Hematopoietic multipotent progenitor cell treated with erythropoietin and hydrocortisone succinate and interleukin-3 and kit ligand, for 4 days (in vitro differentiated cells): ENCODE measurements around the gene PPP2R5C.

Experiments used
- DNase-seq: peaks from one replicate; pipeline ENCODE4 v3.0.0-alpha.2; 2015

Gene PPP2R5C

GRCh38 chr14:101872346-101872745, 110.8 kb downstream of the PPP2R5C start:
- no peak for DNase-seq

- no peak for DNase-seq
Measured at GRCh38 chr14:101873076-101873825, 111.7 kb downstream of the PPP2R5C start.

- peak; percentile 79 for DNase-seq
Measured at GRCh38 chr14:101873991-101874390, 112.5 kb downstream of the PPP2R5C start.

GRCh38 chr14:101875041-101875726, 113.7 kb downstream of the PPP2R5C start:
- no peak for DNase-seq

- DNase-seq: peak; percentile 23
Measured at GRCh38 chr14:101875727-101876554, 114.4 kb downstream of the PPP2R5C start.

- DNase-seq: peak; percentile 96
Measured at GRCh38 chr14:101876555-101876938, 115.0 kb downstream of the PPP2R5C start.

GRCh38 chr14:101877766-101878165, 116.3 kb downstream of the PPP2R5C start:
- DNase-seq: peak; percentile 50

- no peak for DNase-seq
Measured at GRCh38 chr14:101878211-101878821, 116.8 kb downstream of the PPP2R5C start.

GRCh38 chr14:101878822-101879528, 117.5 kb downstream of the PPP2R5C start:
- peak; percentile 34 for DNase-seq

- no peak for DNase-seq
Measured at GRCh38 chr14:101879529-101880336, 118.2 kb downstream of the PPP2R5C start.

- no peak for DNase-seq
Measured at GRCh38 chr14:101881426-101881825, 119.9 kb downstream of the PPP2R5C start.

GRCh38 chr14:101882141-101882935, 120.8 kb downstream of the PPP2R5C start:
- DNase-seq: no peak

- no peak for DNase-seq
Measured at GRCh38 chr14:101884089-101884933, 122.8 kb downstream of the PPP2R5C start.

- peak; percentile 18 for DNase-seq
Measured at GRCh38 chr14:101884934-101885576, 123.5 kb downstream of the PPP2R5C start.

GRCh38 chr14:101887219-101887618, 125.7 kb downstream of the PPP2R5C start:
- no peak for DNase-seq

- no peak for DNase-seq
Measured at GRCh38 chr14:101888182-101888581, 126.7 kb downstream of the PPP2R5C start.

- DNase-seq: no peak
Measured at GRCh38 chr14:101889366-101889765, 127.9 kb downstream of the PPP2R5C start.

- DNase-seq: peak; percentile 46
Measured at GRCh38 chr14:101889898-101890297, 128.4 kb downstream of the PPP2R5C start.

GRCh38 chr14:101891471-101891870, 130.0 kb downstream of the PPP2R5C start:
- no peak for DNase-seq
